Adrenal gland (tissue), 12 donors: ENCODE measurements around the gene PKD2L1. TPM values are rescaled to one million over a fixed set of nuclear protein-coding genes. Genes with fewer than 3 reads are reported as not detected.

Source experiments
- DNase-seq, 7 donors: peaks; one replicate each; pipeline ENCODE4 v3.0.0-alpha.2; 2019 to 2020
- H3K27ac ChIP-seq, 5 donors: fragments of 200-600 bp; sonication (generic) in 4 of 5; 1 replicate in 3 of 5; 2 replicates in 2 of 5; pipeline versions ENCODE4 v1.5.1 to v1.8.0; 2016 to 2020; ENCODE audit warnings: mild to moderate bottlenecking in 1 of 5
- H3K27me3 ChIP-seq: fragments of 200-600 bp; 2 replicates; pipeline ENCODE4 v1.8.0; 2021
- H3K36me3 ChIP-seq, 2 donors: fragments of 200-600 bp; replicated peaks in 1 of 2; 1 replicate in 1 of 2; 2 replicates in 1 of 2; pipeline versions ENCODE4 v1.5.1 to v1.8.0; 2018 to 2022
- H3K4me1 ChIP-seq, 2 donors: fragments of 200-600 bp; replicated peaks in 1 of 2; 1 replicate in 1 of 2; 2 replicates in 1 of 2; pipeline versions ENCODE4 v1.5.1 to v1.8.0; 2018 to 2021
- H3K4me3 ChIP-seq, 4 donors: fragments of 200-600 bp; sonication (generic) in 3 of 4; one replicate each; pipeline ENCODE4 v1.5.1; 2016 to 2018
- H3K9me3 ChIP-seq, 3 donors: fragments of 200-600 bp; sonication (generic) in 1 of 3; replicated peaks in 1 of 3; 1 replicate in 2 of 3; 2 replicates in 1 of 3; pipeline versions ENCODE4 v1.5.1 to v1.8.0; 2016 to 2021
- POLR2A ChIP-seq, 2 donors: fragments of 450-650 bp; IDR thresholded peaks; one replicate each; pipeline ENCODE4 v1.6.1; 2017; ENCODE audit warnings: antibody characterized with exemption in 2 of 2, mild to moderate bottlenecking in 2 of 2, moderate library complexity in 1 of 2
- WGBS, 4 donors: extraction: QIAGEN DNeasy Blood & Tissue Kit in 2 of 4; methylation state at CpG; one replicate each; pipeline versions ENCODE4 v1.1.5 to v1.1.7; 2013 to 2017; 5-methylcytosine and 5-hydroxymethylcytosine counted together
- intact Hi-C, 2 donors: fragments of 100-400 bp; cut with DNase I; formaldehyde crosslinking; loops; one replicate each; pipeline versions ENCODE4 v1.14.1 to v1.15.0; 2022 to 2023
- polyA plus RNA-seq, 3 donors: library from polyadenylated mRNA; stranded (reverse); fragments of 200-250 nt in 2 of 3; fragments of 350-450 nt in 1 of 3; fragmentation: Illumina TruSeq in 1 of 3; extraction: RNeasy Lipid Tissue Mini Kit (QIAGEN cat#74804) in 1 of 3; gene quantifications; one replicate each; pipeline ENCODE4 v1.2.3, GENCODE V29; 2013 to 2014
- total RNA-seq, 9 donors: library from RNA; depleted of rRNA in 4 of 9; stranded (reverse); fragments of >200 nt in 4 of 9; fragments of 120-200 nt in 1 of 9; fragmentation: NEBNext Ultra II Directional in 1 of 9; extraction: Animal tissue kit (Norgen Biotek cat#: 25700) in 1 of 9; gene quantifications; one replicate each; pipeline versions ENCODE4 v1.1.0 to v1.2.4, GENCODE V29; 2013 to 2023
- TF ChIP-seq, protein P1 (sequence below), 6 experiments: fragments of 450-650 bp in 4 of 6; fragments of 200-600 bp in 2 of 6; sonication (generic) in 1 of 6; IDR thresholded peaks; 1 replicate in 5 of 6; 2 replicates in 1 of 6; pipeline versions ENCODE4 v1.5.1 to v1.8.0; 2016 to 2021; ENCODE audit warnings: antibody characterized with exemption in 6 of 6, mild to moderate bottlenecking in 2 of 6, moderate library complexity in 1 of 6
- donor health status: healthy with polysubstance abuse.
- donor health status: Bipolar disorder and iron deficiency.
- donor health status: DM: yes; HTN: yes; CAD: no.
- donor health status: DM: no; HTN: no; CAD: no.
- donor health status: DM: no; HTN: no; CAD: no.
- donor health status: DM: yes; HTN: yes; CAD: no.

PKD2L1 gene
- total and polyA plus RNA-seq, 12 donors, result 0.50 to 0.72 TPM; not detected in 10

- no peak for DNase-seq
- H3K4me1 ChIP-seq, result peaks cover 45% of the 10 kb centered on the region in 2 donors
Measured at GRCh38 chr10:100348389-100348927, 18.4 kb upstream of the PKD2L1 start.

GRCh38 chr10:100347568-100348195 lies 17.7 kb upstream of the PKD2L1 start:
- DNase-seq, result peak in 1 of 7 donors; percentile 41
- no peak for TF ChIP-seq POLR2A (IDR thresholded peaks at IDR 0.05)
- TF ChIP-seq, protein P1, sequence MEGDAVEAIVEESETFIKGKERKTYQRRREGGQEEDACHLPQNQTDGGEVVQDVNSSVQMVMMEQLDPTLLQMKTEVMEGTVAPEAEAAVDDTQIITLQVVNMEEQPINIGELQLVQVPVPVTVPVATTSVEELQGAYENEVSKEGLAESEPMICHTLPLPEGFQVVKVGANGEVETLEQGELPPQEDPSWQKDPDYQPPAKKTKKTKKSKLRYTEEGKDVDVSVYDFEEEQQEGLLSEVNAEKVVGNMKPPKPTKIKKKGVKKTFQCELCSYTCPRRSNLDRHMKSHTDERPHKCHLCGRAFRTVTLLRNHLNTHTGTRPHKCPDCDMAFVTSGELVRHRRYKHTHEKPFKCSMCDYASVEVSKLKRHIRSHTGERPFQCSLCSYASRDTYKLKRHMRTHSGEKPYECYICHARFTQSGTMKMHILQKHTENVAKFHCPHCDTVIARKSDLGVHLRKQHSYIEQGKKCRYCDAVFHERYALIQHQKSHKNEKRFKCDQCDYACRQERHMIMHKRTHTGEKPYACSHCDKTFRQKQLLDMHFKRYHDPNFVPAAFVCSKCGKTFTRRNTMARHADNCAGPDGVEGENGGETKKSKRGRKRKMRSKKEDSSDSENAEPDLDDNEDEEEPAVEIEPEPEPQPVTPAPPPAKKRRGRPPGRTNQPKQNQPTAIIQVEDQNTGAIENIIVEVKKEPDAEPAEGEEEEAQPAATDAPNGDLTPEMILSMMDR (IDR thresholded peaks at IDR 0.05), result no peak
- Histone ChIP-seq H3K27ac (peak overlapping the region in 3 of 5 donors; percentile 66 to 85 (median 82)), H3K9me3 (no peaks in the 10 kb centered on the region), H3K27me3 (no peaks in the 10 kb centered on the region), H3K4me3 (peak overlapping the region in 3 of 4 donors; percentile 65 to 92 (median 74)), H3K36me3 (peaks cover 0 to 11% of the 10 kb centered on the region in 2 donors), H3K4me1 (peaks cover 45% of the 10 kb centered on the region in 2 donors)
- WGBS, 4 donors, result 10 to 14% (median 13%) methylated on average over 30 to 32 of the region's 32 CpGs
- intact Hi-C loops, result no loop called here

More at GRCh38 chr10:100348389-100348927, 18.4 kb upstream of the PKD2L1 start:
- H3K27ac ChIP-seq, result peak overlapping the region in 1 of 5 donors; percentile 82
- 65 to 100% (median 81%) methylated on average over 2 to 3 of the region's 3 CpGs for whole genome bisulfite sequencing, 4 donors
- intact Hi-C loops, result no loop called here
- no peak for TF ChIP-seq POLR2A (IDR thresholded peaks at IDR 0.05)
- peak overlapping the region in 1 of 4 donors; percentile 65 for H3K4me3 ChIP-seq
- no peaks in the 10 kb centered on the region for H3K9me3 ChIP-seq
- H3K27me3 ChIP-seq, result no peaks in the 10 kb centered on the region
- H3K36me3 ChIP-seq, result peaks cover 0 to 19% of the 10 kb centered on the region in 2 donors

GRCh38 chr10:100346765-100347567 lies 16.9 kb upstream of the PKD2L1 start, which contains the start of gene SCD:
Gene SCD, plus strand, starts transcription at chr10:100347233. Its CDS starts 272 bp downstream, at chr10:100347505.
- no peaks in the 10 kb centered on the region for H3K27me3 ChIP-seq
- peaks cover 45% of the 10 kb centered on the region in 2 donors for H3K4me1 ChIP-seq
- H3K4me3 ChIP-seq, result peak within 1 kb of the TSS in 3 of 4 donors; percentile 65 to 92 (median 74)
- 0 to 1% (median 0%) methylated on average over 27 to 73 of the region's 73 CpGs for WGBS, 4 donors
- H3K9me3 ChIP-seq, result no peaks in the 10 kb centered on the region
- TF ChIP-seq POLR2A (IDR thresholded peaks at IDR 0.05), result peak; percentile 81 to 97
- TF ChIP-seq, protein P1 (IDR thresholded peaks at IDR 0.05), result no peak
- peak within 1 kb of the TSS in 4 of 5 donors; percentile 37 to 85 (median 74) for H3K27ac ChIP-seq
- H3K36me3 ChIP-seq, result peaks cover 0 to 4% of the 10 kb centered on the region in 2 donors
- peak; percentile 90 to 96 (median 95) for DNase-seq
- intact Hi-C loops, result no loop called here

DNA sequence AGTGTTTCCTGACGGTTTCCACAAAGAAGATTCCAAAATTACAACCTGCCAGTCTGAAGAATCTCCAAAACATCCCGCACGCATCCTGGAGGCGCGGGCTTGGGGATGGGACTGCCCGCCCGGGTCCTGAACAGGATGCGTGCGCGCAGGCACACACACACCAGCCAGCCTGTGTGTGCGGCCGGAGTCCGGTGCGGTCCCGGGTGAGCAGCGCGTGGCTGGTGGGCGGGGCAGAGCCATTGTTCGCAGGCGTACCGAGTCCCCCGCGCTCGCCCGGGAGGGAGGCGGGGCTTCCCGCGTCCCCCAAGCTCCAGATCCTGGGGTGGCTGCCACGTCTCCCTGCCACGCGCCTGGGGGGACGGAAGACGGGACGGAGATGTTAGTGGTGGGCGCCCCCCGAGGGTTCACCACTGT lies 16.3 kb upstream of the PKD2L1 start:
- Histone ChIP-seq H3K27ac (peak overlapping the region in 4 of 5 donors; percentile 37 to 85 (median 74)), H3K27me3 (no peaks in the 10 kb centered on the region), H3K9me3 (no peaks in the 10 kb centered on the region), H3K36me3 (no peaks in the 10 kb centered on the region), H3K4me1 (peaks cover 45 to 48% of the 10 kb centered on the region in 2 donors), H3K4me3 (peak overlapping the region in 2 of 4 donors; percentile 65 to 92)
- no peak for TF ChIP-seq POLR2A (IDR thresholded peaks at IDR 0.05)
- TF ChIP-seq, protein P1 (IDR thresholded peaks at IDR 0.05), result no peak
- peak; percentile 58 to 90 (median 82) for DNase-seq
- intact Hi-C loops, result no loop called here
- 0 to 2% (median 0%) methylated on average over 1 to 36 of the region's 36 CpGs for WGBS, 4 donors
